ENCODE data around the gene ZFP3.
"Not testable (repeated sequence)": the region's sequence is repeated elsewhere in the genome, so short reads cannot be mapped to it uniquely, and the experiment has no call there.

The ZFP3 gene

GRCh38 chr17:5080591-5080990 lies 2.3 kb downstream of the ZFP3 start:
- DNase-seq: no peak

- no peak for DNase-seq
Measured at GRCh38 chr17:5092218-5093010, 14.1 kb downstream of the ZFP3 start.

- no peak for DNase-seq
Measured at GRCh38 chr17:5096731-5097100, 18.4 kb downstream of the ZFP3 start.

- no peak for DNase-seq
Measured at GRCh38 chr17:5097101-5097834, 19.0 kb downstream of the ZFP3 start.

- DNase-seq: no peak
Measured at GRCh38 chr17:5099271-5099670, 21.0 kb downstream of the ZFP3 start.

GRCh38 chr17:5100832-5101231 lies 22.6 kb downstream of the ZFP3 start:
- DNase-seq: no peak

GRCh38 chr17:5110816-5111215 lies 32.5 kb downstream of the ZFP3 start:
- DNase-seq: no peak

- DNase-seq: peak; percentile 93
Measured at GRCh38 chr17:5111402-5112204, 33.3 kb downstream of the ZFP3 start, which contains the start of gene ZNF232. Gene ZNF232, minus strand, starts transcription at chr17:5111878. Its CDS starts 56 bp downstream, at chr17:5111822.

GRCh38 chr17:5115673-5116651 lies 37.7 kb downstream of the ZFP3 start, which contains the start of gene USP6:
Gene USP6, plus strand, starts transcription at chr17:5116032. Its CDS starts 14,336 bp downstream, at chr17:5130368.
- no peak for DNase-seq

GRCh38 chr17:5118219-5118618 lies 40.0 kb downstream of the ZFP3 start:
- no peak for DNase-seq

GRCh38 chr17:5120036-5120435 lies 41.8 kb downstream of the ZFP3 start:
- DNase-seq: no peak

- not testable (repeated sequence) for DNase-seq
Measured at GRCh38 chr17:5120436-5121185, 42.3 kb downstream of the ZFP3 start.

GRCh38 chr17:5121186-5121841 lies 43.0 kb downstream of the ZFP3 start:
- DNase-seq: no peak

GRCh38 chr17:5122056-5122455 lies 43.8 kb downstream of the ZFP3 start:
- DNase-seq: not testable (repeated sequence)

- no peak for DNase-seq
Measured at GRCh38 chr17:5122586-5123342, 44.5 kb downstream of the ZFP3 start.

GRCh38 chr17:5123343-5124124 lies 45.3 kb downstream of the ZFP3 start:
- no peak for DNase-seq

- DNase-seq: not testable (repeated sequence)
Measured at GRCh38 chr17:5124125-5124760, 46.0 kb downstream of the ZFP3 start.

- not testable (repeated sequence) for DNase-seq
Measured at GRCh38 chr17:5124896-5125295, 46.6 kb downstream of the ZFP3 start.

All from activated CD4-positive, CD25-positive, alpha-beta regulatory T cell treated with anti-CD3 and anti-CD28 coated beads, Interleukin-2, amount 50 U/mL, for 72 hours (primary cell).